K562 (cell line): ENCODE results near the gene FAM50B. TPM values are rescaled to one million over a fixed set of nuclear protein-coding genes. Genes with fewer than 3 reads are reported as not detected.

Experiments used
- ATAC-seq: fragments of 200-7000 bp; cut with Tn5 transposase; 3 replicates; pipeline ENCODE4 v1.9.1; 2020; ENCODE audit warnings: moderate library complexity
- BruUV-seq: library from RNA; stranded (reverse); fragments of 400-500 nt; replicated peaks from 2 replicates; lab custom pipeline; 2021; lab: Mats Ljungman, UMichigan
- CTCF ChIA-PET: fragments of 300-600 bp; formaldehyde crosslinking; extraction: SDS; loops from one replicate; lab custom pipeline; 2021; ENCODE audit warnings: low intra/inter-chr PET ratio; lab: Yijun Ruan, JAX
- POLR2A ChIA-PET: fragments of 300-600, 350-650 bp; sonication (Branson Sonifier 250); formaldehyde crosslinking; extraction: SDS; loops from one replicate; lab custom pipeline; 2021; ENCODE audit warnings: antibody characterized with exemption, inconsistent platforms; lab: Yijun Ruan, JAX
- DNase-seq, 4 experiments: peaks; one replicate each; pipeline versions ENCODE4 v3.0.0 to v3.0.0-alpha.2; 2011 to 2018; ENCODE audit warnings: low spot score in 3 of 4, mixed read lengths in 3 of 4; ENCODE audit errors: extremely low read depth in 1 of 4
- FAIRE-seq: peaks from 2 replicates; lab custom pipeline; 2011; peaks lifted over from hg19 to GRCh38; lab: Jason Lieb, UNC
- H2AFZ ChIP-seq: 2 replicates; pipeline ENCODE4 v1.6.0; 2011; ENCODE audit warnings: low read depth, low read length, control low read depth, inconsistent platforms
- H3K27ac ChIP-seq: fragments of 200-600 bp; 3 replicates; pipeline ENCODE4 v1.8.0; 2011; ENCODE audit warnings: low read depth, mild to moderate bottlenecking, control low read depth, inconsistent platforms, low read length, moderate library complexity, mixed read lengths; ENCODE audit errors: extremely low read depth
- H3K27me3 ChIP-seq, 2 experiments: fragments of 300-600 bp in 1 of 2; 2 replicates in 1 of 2; 3 replicates in 1 of 2; pipeline versions ENCODE4 v1.6.0 to v1.8.0; 2011; ENCODE audit warnings: inconsistent platforms in 2 of 2, low read length in 2 of 2, mild to moderate bottlenecking in 1 of 2, mixed read lengths in 1 of 2, moderate library complexity in 1 of 2; ENCODE audit not compliant: control insufficient read depth in 2 of 2, insufficient read depth in 2 of 2
- H3K36me3 ChIP-seq: fragments of 300-600 bp; 3 replicates; pipeline ENCODE4 v1.8.0; 2011; ENCODE audit warnings: mild to moderate bottlenecking, low read length, inconsistent platforms; ENCODE audit not compliant: control insufficient read depth, insufficient read depth
- H3K4me1 ChIP-seq, 2 experiments: fragments of 200-600 bp in 1 of 2; replicated peaks in 1 of 2; 2 replicates in 1 of 2; 3 replicates in 1 of 2; pipeline versions ENCODE4 v1.5.1 to v1.8.0; 2011; ENCODE audit warnings: inconsistent platforms in 2 of 2, low read length in 2 of 2, mild to moderate bottlenecking in 1 of 2, mixed read lengths in 1 of 2, moderate library complexity in 1 of 2; ENCODE audit not compliant: control insufficient read depth in 2 of 2, insufficient read depth in 2 of 2
- H3K4me2 ChIP-seq: 2 replicates; pipeline ENCODE4 v1.6.1; 2011; ENCODE audit warnings: low read length, control low read depth, inconsistent platforms, mixed read lengths; ENCODE audit not compliant: insufficient read depth
- H3K4me3 ChIP-seq: fragments of 200-600 bp; sonication (generic), shearing (Covaris generic); 2 replicates; pipeline ENCODE4 v1.5.1; 2016; ENCODE audit warnings: control low read depth, inconsistent platforms
- H3K79me2 ChIP-seq: fragments of 200-600 bp; 3 replicates; pipeline ENCODE4 v1.8.0; 2011; ENCODE audit warnings: low read length, inconsistent platforms; ENCODE audit not compliant: control insufficient read depth, insufficient read depth
- H3K9ac ChIP-seq, 2 experiments: 2 replicates each; pipeline versions ENCODE4 v1.6.0 to v1.6.1; 2011; ENCODE audit warnings: low read depth in 2 of 2, low read length in 2 of 2, control low read depth in 1 of 2, inconsistent platforms in 1 of 2, mild to moderate bottlenecking in 1 of 2, mixed read lengths in 1 of 2; ENCODE audit not compliant: insufficient read depth in 1 of 2
- H3K9me1 ChIP-seq: one replicate; pipeline ENCODE4 v1.6.0; 2011; ENCODE audit warnings: inconsistent platforms, mild to moderate bottlenecking, low read length, moderate library complexity; ENCODE audit not compliant: control insufficient read depth, insufficient read depth
- H3K9me3 ChIP-seq: replicated peaks from 2 replicates; pipeline ENCODE4 v1.5.1; 2011; ENCODE audit warnings: low read depth, low read length, inconsistent platforms; ENCODE audit not compliant: control insufficient read depth, insufficient read depth
- H4K20me1 ChIP-seq: replicated peaks from 2 replicates; pipeline ENCODE4 v1.6.1; 2011; ENCODE audit warnings: low read length, inconsistent platforms, mixed read lengths; ENCODE audit not compliant: control insufficient read depth, insufficient read depth
- OTX1 ChIP-seq: fragments of 450-650 bp; formaldehyde crosslinking; IDR thresholded peaks from 2 replicates; pipeline ENCODE4 v1.4.0; 2022; ENCODE audit warnings: mild to moderate bottlenecking
- POLR2B ChIP-seq: fragments of 450-650 bp; IDR thresholded peaks from 2 replicates; pipeline ENCODE4 v1.6.1; 2018; ENCODE audit warnings: low read depth; ENCODE audit not compliant: partially characterized antibody
- SNIP1 ChIP-seq: fragments of 450-650 bp; IDR thresholded peaks from 2 replicates; pipeline ENCODE4 v1.7.1; 2017; ENCODE audit warnings: low read depth, mild to moderate bottlenecking
- WGBS: fragments of 100-300 bp; shearing (Covaris generic); methylation state at CpG from one replicate; pipeline ENCODE4 v1.1.6; 2016; ENCODE audit warnings: low coverage, mixed read lengths; ENCODE audit not compliant: insufficient coverage; ENCODE audit errors: missing lambda C conversion rate; 5-methylcytosine and 5-hydroxymethylcytosine counted together
- in situ Hi-C: fragments of 300-500 bp; cut with MboI; formaldehyde crosslinking; loops from 4 replicates; pipeline ENCODE4 v1.15.0; 2018; ENCODE audit warnings: inconsistent platforms, mixed read lengths
- intact Hi-C: fragments of 100-400 bp; cut with micrococcal nuclease; formaldehyde crosslinking; loops from 2 replicates; pipeline ENCODE4 v1.14.2; 2022
- polyA plus RNA-seq, 8 experiments: library from polyadenylated mRNA; depleted of rRNA in 4 of 8; stranded (reverse) in 5 of 8; unstranded in 3 of 8; fragments of >200 nt; fragmentation: Nextera tagmentation in 2 of 8; fragmentation: Illumina TruSeq in 1 of 8; extraction: Ambion mirVana in 2 of 8; extraction: Trizol in 1 of 8; gene quantifications; 2 replicates each; pipeline versions ENCODE4 v1.2.1 to v1.2.3, GENCODE V29; 2011 to 2014; ENCODE audit warnings: inconsistent platforms in 1 of 8, missing spikeins in 1 of 8
- total RNA-seq, 7 experiments: library from RNA; depleted of rRNA in 6 of 7; stranded (reverse); fragments of >200 nt in 6 of 7; fragmentation: Illumina TruSeq in 2 of 7; extraction: Trizol in 2 of 7; gene quantifications; 2 replicates each; pipeline versions ENCODE4 v1.2.1 to v1.2.3, GENCODE V29; 2011 to 2021; ENCODE audit warnings: low replicate concordance in 1 of 7

FAM50B gene
- total and polyA plus RNA-seq, 9 of the 15 experiments (the other 6 are each of a cell fraction or from before 2014, with no cell fraction given): 0.09 to 0.16 (median 0.13) TPM; not detected in 6

- no peak overlapping the region for H3K4me3 ChIP-seq
- H3K27ac ChIP-seq: no peak overlapping the region
- no peak for ATAC-seq
- intact Hi-C loops (no loop called here), in situ Hi-C loops (no loop called here)
- H3K79me2 ChIP-seq: no peaks in the 10 kb centered on the region
- BruUV-seq: no TSS peak
- H3K9me1 ChIP-seq: no peaks in the 10 kb centered on the region
- H4K20me1 ChIP-seq: no peaks in the 10 kb centered on the region
- CTCF ChIA-PET: no interaction called here
- WGBS: 24% methylated on average over 9 of the region's 9 CpGs
- DNase-seq: no peak
- no peak overlapping the region for H3K9ac ChIP-seq
- H3K36me3 ChIP-seq: no peaks in the 10 kb centered on the region
- no peak overlapping the region for H3K4me2 ChIP-seq
- H2AFZ ChIP-seq: no peak overlapping the region
- no peak for TF ChIP-seq SNIP1
- no peak for TF ChIP-seq OTX1
- TF ChIP-seq, all 486 proteins: peak for 0
- POLR2A ChIA-PET: no interaction called here
- FAIRE-seq: no peak
- Histone ChIP-seq H3K9me3 (no peaks in the 10 kb centered on the region), H3K4me1 (no peaks in the 10 kb centered on the region; a peak in 2 of 5 replicates), H3K27me3 (peaks cover 28 to 46% of the 10 kb centered on the region in 2 experiments)
Measured at GRCh38 chr6:3899061-3899460, 49.9 kb downstream of the FAM50B start.

- Histone ChIP-seq H3K9me1 (no peaks in the 10 kb centered on the region), H3K9ac (no peak overlapping the region), H3K4me3 (no peak overlapping the region), H3K4me2 (no peak overlapping the region), H3K27me3 (peaks cover 28 to 44% of the 10 kb centered on the region in 2 experiments), H4K20me1 (no peaks in the 10 kb centered on the region), H3K27ac (no peak overlapping the region), H2AFZ (no peak overlapping the region), H3K4me1 (no peaks in the 10 kb centered on the region; a peak in 2 of 5 replicates), H3K9me3 (no peaks in the 10 kb centered on the region), H3K79me2 (no peaks in the 10 kb centered on the region), H3K36me3 (no peaks in the 10 kb centered on the region)
- no peak for DNase-seq
- POLR2A ChIA-PET: interaction anchor here (0.6 kb wide), 1 partner anchor 208 kb away, joined by 3 read pairs; no protein-coding TSS in a partner anchor
- TF ChIP-seq POLR2B: no peak
- in situ Hi-C loops (no loop called here), intact Hi-C loops (no loop called here)
- CTCF ChIA-PET: no interaction called here
- WGBS: 19% methylated on average over 14 of the region's 14 CpGs
- BruUV-seq: no TSS peak
- no peak for ATAC-seq
- no peak for FAIRE-seq
Measured at GRCh38 chr6:3899970-3900439, 50.8 kb downstream of the FAM50B start.

Other genes with a start within 250 kb of the FAM50B start
- gene PXDC1, start 97.7 kb upstream of the FAM50B start, total RNA-seq (2014; rRNA removed): 0.08 TPM in 1 of 2 replicates, not detected in the other
- not detected in 2 replicates for gene PXDC1, start 97.7 kb upstream of the FAM50B start, total RNA-seq (2014; rRNA removed; fragmentation: Illumina TruSeq; extraction: Trizol)
- 0.11 TPM in 1 of 2 replicates, not detected in the other for gene PXDC1, start 97.7 kb upstream of the FAM50B start, total RNA-seq (2015; rRNA removed; fragmentation: Illumina TruSeq; extraction: Trizol)
- gene PXDC1, start 97.7 kb upstream of the FAM50B start, total RNA-seq (2021): 0.20 and 0.33 TPM in 2 replicates
- 0.08 and 0.22 TPM in 2 replicates for gene PXDC1, start 97.7 kb upstream of the FAM50B start, polyA plus RNA-seq (2011; rRNA removed)
- gene PXDC1, start 97.7 kb upstream of the FAM50B start, polyA plus RNA-seq (2014; fragmentation: Illumina TruSeq; extraction: Trizol): 0.08 and 0.10 TPM in 2 replicates
- not detected for gene PXDC1, start 97.7 kb upstream of the FAM50B start, polyA plus RNA-seq (2014; fragmentation: Nextera tagmentation; extraction: Ambion mirVana)
- gene PXDC1, start 97.7 kb upstream of the FAM50B start, polyA plus RNA-seq (2014; rRNA removed): 0.09 and 0.12 TPM in 2 replicates
- gene FAM217A, start 229.8 kb downstream of the FAM50B start, total RNA-seq (2014; rRNA removed): not detected in 2 replicates
- gene FAM217A, start 229.8 kb downstream of the FAM50B start, total RNA-seq (2014; rRNA removed; fragmentation: Illumina TruSeq; extraction: Trizol): not detected in 2 replicates
- not detected in 2 replicates for gene FAM217A, start 229.8 kb downstream of the FAM50B start, total RNA-seq (2015; rRNA removed; fragmentation: Illumina TruSeq; extraction: Trizol)
- gene FAM217A, start 229.8 kb downstream of the FAM50B start, total RNA-seq (2021): not detected in 2 replicates
- gene FAM217A, start 229.8 kb downstream of the FAM50B start, polyA plus RNA-seq (2011; rRNA removed): not detected in 2 replicates
- gene FAM217A, start 229.8 kb downstream of the FAM50B start, polyA plus RNA-seq (2014; fragmentation: Illumina TruSeq; extraction: Trizol): not detected in 2 replicates
- not detected for gene FAM217A, start 229.8 kb downstream of the FAM50B start, polyA plus RNA-seq (2014; fragmentation: Nextera tagmentation; extraction: Ambion mirVana)
- gene FAM217A, start 229.8 kb downstream of the FAM50B start, polyA plus RNA-seq (2014; rRNA removed): not detected in 2 replicates